Superior temporal gyrus (tissue), 1 donor: ENCODE measurements around the gene FKBP5.
"Not testable (repeated sequence)": the region's sequence is repeated elsewhere in the genome, so short reads cannot be mapped to it uniquely, and the experiment has no call there.

Source experiments
- DNase-seq: peaks from one replicate; pipeline ENCODE4 v3.0.0-alpha.2; 2016; ENCODE audit errors: extremely low spot score

Gene FKBP5

DNA sequence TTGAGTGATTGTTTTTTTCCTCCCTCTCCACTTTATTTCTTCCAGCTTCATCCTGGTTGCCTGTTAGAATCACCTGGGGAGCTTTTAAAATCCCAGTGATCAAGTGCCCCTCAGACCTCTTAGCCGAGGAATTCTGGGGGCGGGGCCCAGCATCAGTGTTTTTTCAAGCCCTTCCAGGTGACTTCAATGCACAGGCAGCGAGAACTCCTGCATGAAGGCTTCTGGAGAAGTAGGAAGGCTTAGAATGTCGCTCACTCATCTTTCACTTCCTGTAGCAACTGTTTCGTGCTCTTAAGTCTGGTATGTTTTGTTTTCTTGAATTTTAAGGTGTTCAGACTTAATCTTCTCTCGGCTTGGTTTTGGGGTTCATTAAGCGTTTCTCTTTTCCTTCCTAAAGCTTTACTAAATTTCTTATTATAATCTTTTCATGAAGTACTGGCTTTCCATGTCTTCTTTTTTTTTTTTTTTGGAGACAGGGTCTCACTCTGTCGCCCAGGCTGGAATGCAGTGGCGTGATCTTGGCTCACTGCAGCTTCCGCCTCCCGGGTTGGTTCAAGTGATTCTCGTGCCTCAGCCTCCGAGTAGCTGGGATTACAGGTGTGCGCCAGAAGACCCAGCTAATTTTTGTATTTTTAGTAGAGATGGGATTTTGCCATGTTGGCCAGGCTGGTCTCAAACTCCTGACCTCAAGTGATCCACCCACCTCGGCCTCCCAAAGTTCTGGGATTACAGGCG, 145.1 kb downstream of the FKBP5 start:
- no peak for DNase-seq

- DNase-seq: no peak
These were observed 146.9 kb downstream of the FKBP5 start for GRCh38 chr6:35541836-35542235.

DNA sequence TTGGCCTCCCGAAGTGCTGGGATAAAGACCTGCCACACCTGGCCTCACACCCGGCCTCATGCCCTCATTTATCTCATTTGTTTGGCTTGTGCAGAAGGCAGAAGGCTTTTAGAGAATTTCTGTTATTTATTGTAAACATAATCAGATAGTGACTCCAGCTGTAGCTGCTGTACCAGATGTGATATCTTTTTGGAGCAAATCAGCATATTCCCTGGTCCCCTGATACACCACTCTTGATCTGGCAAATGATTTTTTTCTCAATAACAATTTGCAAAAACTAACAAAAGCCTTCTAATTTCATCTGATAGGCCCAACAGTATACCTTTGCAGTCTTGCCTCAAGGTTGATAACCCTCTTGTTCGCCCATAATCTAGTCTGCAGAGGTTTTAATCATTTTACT, 149.5 kb downstream of the FKBP5 start:
- DNase-seq: no peak

GRCh38 chr6:35535847-35536246, 152.9 kb downstream of the FKBP5 start:
- DNase-seq: not testable (repeated sequence)

DNA sequence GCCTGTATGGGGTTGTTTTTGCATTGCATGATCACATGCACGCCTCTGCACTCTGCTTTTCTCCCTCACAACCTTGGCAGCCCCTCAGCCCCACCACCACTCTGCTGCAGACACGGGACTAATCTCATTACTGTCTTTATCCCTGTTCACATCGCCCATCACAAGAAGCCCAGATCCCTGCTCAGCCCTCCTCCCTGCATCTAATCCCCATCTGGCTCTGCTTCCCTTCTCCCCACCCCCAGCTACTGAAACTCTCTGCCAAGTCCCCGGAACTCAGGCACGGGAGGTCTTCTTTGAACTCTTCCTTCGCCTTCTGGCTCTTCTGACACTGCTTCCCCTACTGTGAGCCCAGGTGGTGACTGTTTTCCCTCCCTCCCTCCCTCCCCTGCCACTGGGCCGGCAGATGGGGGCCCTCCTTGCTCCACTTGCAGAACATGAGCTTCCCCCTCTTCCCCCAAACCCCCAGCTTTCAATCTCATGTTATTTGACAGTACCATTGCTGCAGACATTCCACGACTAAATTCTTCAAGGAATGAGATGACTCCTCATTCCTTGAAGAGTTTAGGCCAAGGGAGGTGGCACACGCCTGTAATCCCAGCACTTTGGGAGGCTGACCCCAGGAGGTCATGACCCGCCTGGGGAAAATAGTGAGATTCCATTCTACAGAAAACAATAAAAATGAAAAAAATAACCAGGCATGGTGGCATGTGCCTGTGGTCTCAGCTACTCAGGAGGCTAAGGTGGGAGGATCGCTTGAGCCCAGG, 154.1 kb downstream of the FKBP5 start:
- DNase-seq: no peak

GRCh38 chr6:35533981-35534380, 154.7 kb downstream of the FKBP5 start:
- no peak for DNase-seq

DNA sequence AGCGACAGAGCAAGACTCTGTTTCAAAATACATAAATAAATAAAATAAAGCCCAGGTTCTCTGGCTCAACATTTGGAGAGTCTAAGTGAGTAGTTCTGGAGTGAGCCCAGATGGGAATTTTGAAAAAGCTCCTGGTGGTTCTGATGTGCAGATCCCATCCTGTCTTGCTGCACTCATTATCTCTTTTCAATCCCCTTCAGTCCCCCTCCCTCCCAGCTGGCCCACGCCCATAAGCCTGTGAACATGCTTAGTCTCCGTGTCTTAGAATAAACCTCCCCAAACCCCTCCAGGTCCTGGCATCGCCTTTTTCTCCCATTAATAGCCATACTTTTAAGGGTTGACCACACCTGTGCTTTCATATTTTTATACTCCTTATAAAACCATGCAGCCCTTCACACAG, 156.6 kb downstream of the FKBP5 start:
- DNase-seq: no peak

GRCh38 chr6:35524380-35525020, 164.2 kb downstream of the FKBP5 start:
- DNase-seq: no peak
